ENCODE data around the gene PRKN.

DNA sequence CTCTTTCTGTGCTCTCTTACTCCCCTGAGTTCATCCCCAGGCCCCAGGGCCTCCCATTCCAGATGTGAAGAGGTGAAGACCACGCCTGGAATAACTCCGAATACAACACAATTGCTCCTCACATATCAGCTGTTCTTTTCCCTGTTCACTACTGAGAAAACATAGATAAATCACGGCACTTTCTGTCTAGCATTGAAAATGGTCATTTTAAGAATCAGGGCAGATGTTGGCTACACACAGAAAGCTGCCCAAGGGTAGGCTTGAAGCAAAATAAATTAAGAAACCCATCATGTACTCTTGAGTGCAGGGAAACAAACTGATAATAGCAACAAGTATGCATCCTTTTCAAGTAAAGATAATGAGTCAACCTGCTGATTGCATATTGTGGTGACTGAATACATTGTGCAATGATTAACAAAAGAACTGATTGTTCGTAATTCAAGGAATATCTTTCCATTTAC lies 382.5 kb downstream of the PRKN start:
- TF ChIP-seq CTCF (IDR thresholded peaks at IDR 0.05) (no peak), POLR2A (IDR thresholded peaks at IDR 0.05) (no peak)
